Kidney glomerular epithelial cell (primary cell): ENCODE data around the gene CDK2AP2.
A peak's percentile ranks its signal among the peaks of the same experiment; 100 is the strongest.
"Not testable (repeated sequence)": the region's sequence is repeated elsewhere in the genome, so short reads cannot be mapped to it uniquely, and the experiment has no call there.

Experiments
- DNase-seq: peaks from one replicate; lab custom pipeline; 2025; lab: John Stamatoyannopoulos, UW

CDK2AP2 gene

GRCh38 chr11:67507864-67508485 is at the start of gene CDK2AP2:
TSS of gene CDK2AP2 (minus strand) at chr11:67508162. CDS start at chr11:67508082, 80 bp downstream.
- DNase-seq = peak; percentile 97

DNA sequence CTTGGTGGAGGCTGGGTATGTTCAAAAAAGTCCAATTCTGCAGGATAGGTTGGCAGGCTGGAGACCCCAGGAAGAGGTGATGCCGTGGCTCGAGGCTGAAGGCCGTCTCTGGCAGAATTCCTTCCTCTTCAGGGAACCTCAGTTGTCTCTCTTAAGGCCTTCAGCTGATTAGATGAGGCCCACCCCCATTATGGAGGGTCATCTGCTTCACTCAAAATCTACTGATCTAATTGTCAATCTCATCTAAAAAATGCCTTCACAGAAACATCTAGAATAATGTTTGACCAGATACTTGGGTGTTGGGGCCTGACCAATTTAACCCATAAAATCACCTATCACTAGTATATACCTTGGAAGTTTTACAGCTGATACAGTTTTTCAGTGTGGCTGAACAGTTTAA is 48.3 kb upstream of the CDK2AP2 start:
- DNase-seq = no peak

- DNase-seq = not testable (repeated sequence)
These were observed 43.7 kb upstream of the CDK2AP2 start for GRCh38 chr11:67551697-67552096.

DNA sequence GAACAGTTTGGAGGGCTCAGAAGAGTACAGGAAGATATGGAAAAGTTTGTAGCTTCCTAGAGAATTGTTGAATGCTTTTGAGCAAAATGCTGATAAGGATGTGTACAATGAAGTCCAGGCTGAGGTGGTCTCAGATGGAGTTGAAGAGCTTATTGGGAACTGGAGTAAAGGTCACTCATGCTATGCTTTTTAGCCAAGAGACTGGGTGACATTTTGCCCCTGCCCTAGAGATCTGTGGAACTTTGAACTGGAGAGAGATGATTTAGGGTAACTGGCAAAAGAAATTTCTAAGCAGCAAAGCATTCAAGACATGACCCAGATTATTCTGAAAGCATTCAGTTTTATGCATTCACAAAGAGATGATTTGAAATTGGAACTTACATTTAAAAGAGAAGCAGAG is 43.2 kb upstream of the CDK2AP2 start:
- no peak for DNase-seq

- DNase-seq = no peak
These were observed 40.7 kb upstream of the CDK2AP2 start for GRCh38 chr11:67548555-67549110.

DNA sequence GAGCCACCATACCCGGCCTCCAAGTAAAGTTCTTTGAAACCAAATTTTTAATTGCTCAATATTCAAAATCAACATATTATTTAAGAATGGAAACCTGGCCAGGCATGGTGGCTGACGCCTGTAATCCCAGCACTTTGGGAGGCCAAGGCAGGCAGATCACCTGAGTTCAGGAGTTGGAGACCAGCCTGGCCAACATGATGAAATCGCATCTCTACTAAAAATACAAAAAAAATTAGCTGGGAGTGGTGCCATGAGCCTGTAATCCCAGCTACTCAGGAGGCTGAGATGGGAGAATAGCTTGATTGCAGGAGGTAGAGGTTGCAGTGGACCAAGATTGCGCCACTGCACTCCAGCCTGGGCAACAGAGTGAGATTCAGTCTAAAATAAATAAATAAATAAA is 40.1 kb upstream of the CDK2AP2 start:
- not testable (repeated sequence) for DNase-seq

DNA sequence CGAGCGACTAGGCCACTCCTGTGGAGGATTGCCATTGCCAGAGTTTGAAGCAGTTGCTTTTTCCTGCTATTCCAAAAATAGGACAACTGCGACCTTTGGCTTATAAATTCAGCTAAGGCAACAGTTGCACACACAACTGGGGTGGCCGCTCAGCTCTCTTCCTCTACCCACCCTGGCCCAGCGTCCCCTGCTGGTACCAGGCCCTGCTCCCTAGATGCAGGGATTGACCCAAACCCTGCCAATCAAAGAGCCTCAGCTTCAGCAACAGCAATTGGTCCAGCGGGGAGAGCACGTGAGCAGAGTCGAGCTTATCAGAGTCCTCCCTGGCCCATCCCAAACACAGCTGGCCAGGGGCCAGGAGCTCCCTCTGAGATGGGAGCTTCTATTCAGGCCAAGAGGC is 37.3 kb upstream of the CDK2AP2 start:
- no peak for DNase-seq

DNA sequence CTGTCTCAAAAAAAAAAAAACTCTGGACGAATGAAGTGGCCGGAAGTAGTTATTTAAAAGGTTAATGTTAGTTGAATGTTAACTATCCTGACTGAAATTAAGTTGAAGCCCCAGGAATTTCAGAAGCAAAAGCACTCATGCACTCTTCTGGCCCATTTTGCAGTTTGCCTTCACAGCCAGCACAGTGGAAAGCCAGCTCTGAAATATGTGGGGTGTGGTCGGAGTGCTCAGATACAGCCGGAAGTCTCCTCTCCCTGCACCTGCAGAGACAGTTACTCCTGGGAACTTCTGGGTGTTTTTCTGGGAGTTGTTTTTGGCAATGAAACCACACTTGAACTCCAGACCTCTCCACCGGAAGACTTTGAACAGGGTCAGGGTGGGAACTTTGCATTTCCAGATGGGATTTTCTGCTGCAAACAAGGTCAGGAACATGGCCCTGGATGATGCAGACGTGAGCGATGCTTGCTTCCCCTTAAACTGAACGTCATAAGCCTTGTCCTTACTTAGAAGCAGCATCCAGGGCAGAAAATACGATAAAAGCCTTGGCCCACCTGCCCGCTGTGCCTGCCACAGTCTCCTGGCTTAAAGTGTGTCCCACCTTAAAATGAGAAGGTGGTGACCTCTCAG is 36.8 kb upstream of the CDK2AP2 start:
- DNase-seq = peak; percentile 36

DNA sequence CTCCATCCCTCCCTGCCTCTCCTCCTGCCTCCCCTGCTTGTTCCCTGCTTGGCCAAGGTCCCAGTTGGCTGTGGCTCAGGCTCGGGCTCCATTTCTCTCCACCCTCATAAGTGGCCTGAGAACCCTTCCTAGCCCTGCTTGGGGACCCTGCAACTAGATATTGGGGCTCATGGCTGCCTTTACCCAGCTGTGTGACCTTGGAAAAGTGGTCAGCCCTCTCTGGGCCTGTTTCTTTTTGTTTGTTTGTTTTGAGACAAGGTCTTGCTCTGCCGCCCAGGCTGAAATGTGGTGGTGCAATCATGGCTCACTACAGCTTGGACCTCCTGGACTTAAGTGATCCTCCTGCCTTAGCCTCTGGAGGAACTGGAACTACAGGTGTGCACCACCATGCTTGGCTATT is 35.6 kb upstream of the CDK2AP2 start:
- DNase-seq = no peak

DNA sequence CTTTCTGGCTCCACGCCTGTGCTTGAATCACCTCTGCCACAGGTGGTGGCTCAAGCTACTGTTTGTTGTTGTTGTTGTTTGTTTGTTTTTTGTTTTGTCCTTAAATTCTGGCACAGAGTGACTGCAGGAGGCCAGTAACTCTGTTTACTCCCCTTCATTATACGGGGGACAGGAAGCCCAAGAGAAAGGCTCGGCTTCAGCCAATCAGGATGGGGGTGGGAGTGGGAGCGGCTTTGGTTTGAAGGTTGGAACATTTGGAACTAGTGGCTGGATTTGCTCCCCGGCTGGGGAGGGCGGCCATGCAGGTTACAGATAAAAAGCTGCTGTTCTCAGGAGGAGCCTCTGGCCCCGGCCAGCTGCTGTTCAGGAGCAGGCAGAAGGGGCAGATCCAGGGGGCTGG is 35.0 kb upstream of the CDK2AP2 start:
- no peak for DNase-seq

DNA sequence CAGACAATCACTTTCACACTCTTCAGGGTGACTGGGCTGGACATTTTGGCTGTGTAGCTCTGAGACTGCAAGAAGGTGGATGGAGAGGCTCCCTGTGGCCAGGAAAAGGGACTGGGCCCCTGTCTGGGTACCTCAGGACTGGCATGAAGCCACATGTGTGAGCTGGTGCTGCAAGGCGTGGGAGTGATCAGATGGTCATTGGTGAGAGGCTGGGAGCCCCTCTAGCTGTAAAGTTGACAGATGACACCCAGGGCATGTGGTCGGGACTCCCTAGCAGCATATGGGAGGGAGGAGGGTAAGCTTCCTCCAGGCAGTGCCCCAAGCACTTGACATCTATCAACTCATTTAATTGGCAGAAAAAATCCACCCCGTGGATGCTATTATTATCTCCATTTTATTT is 34.2 kb upstream of the CDK2AP2 start:
- no peak for DNase-seq

GRCh38 chr11:67541198-67541597 is 33.2 kb upstream of the CDK2AP2 start:
- DNase-seq = no peak

- no peak for DNase-seq
These were observed 31.6 kb upstream of the CDK2AP2 start for GRCh38 chr11:67539550-67539949.

- no peak for DNase-seq
These were observed 31.0 kb upstream of the CDK2AP2 start for GRCh38 chr11:67538823-67539505.

GRCh38 chr11:67538306-67538705 is 30.3 kb upstream of the CDK2AP2 start:
- no peak for DNase-seq

DNA sequence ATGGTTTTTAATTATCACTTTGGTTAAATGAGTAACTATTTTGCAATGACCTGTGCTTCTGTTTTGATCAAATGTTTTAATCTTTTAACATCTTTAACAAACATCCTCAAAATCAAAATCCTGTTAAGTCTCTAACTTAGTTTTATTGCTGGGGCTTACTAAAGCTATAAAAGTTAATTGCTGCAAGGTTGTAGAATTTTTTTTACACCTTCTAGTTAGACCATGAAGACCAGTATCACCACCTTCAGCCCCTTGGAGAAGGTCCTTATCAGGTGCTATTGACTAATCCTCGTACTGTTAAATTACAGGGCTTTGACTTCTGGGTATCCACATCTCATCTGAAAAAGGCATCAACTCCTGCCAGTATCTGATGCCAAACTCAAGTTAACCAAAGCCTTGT is 27.6 kb upstream of the CDK2AP2 start:
- DNase-seq = no peak

DNA sequence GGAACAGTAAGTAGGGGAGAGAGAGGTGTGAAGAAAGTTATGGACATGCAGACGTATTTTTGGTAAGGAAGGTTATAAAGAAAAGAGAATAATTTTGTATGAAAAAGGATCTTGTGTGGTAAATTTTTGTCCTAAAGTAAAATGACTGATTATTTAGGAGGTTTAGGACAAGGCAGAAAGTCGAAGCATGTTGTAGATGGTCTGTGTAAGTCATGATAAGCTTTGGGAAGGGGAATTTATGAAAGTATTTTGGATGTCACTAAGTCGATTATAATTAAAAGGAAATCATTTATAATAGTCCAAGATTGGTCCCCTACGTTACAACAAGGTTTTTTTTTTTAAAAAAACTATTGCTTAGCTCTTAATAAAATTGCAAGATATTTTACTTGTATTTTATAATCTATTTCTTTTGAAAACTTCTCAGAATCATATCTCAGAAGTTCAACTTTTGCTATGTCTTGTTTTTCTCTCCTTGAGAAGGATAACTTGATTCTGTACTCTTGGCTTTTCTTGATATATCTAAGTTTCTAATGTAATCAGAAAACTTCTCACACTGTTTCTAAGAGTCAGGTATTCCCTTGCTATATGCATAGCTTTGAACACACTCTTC is 26.2 kb upstream of the CDK2AP2 start:
- no peak for DNase-seq

DNA sequence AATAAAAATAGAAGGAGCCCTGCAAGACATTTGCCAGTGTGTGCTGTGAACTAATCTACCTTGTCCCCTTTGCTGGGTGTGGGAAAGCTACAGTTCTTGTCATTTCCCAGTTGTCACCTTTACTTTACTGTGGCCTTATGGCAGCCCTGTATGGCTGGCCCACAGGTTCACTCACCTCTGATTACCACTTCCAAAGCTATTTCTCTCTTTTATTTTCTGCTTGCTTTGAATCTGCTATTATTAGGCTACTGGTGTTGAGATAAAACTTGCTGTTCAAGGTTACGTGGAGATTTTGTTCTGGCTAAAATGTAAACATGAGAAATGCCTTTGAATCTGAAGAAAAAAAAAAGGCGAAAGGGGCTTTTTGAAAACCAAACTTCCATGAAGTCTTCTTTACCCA is 24.9 kb upstream of the CDK2AP2 start:
- DNase-seq = no peak

GRCh38 chr11:67530282-67530592 is 22.3 kb upstream of the CDK2AP2 start:
- no peak for DNase-seq

GRCh38 chr11:67528376-67528775 is 20.4 kb upstream of the CDK2AP2 start:
- DNase-seq = no peak

GRCh38 chr11:67525275-67525976 is 17.5 kb upstream of the CDK2AP2 start:
- DNase-seq = no peak

DNA sequence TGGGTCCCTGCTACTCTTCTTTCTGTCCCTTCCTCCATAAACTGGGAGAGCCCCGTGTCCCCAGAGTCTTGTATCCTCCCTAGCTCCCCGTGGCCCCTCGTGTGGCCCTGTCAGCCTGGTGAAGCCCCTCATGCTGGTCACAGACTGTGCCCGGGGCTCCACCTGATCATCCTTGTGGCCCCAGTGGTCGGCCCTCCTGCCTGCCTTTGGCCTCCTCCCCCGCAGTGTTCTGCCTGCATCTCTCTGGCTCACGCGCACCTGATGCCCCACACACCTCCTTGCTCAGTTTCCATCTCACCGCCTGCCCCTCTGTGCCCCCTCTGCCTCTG is 16.5 kb upstream of the CDK2AP2 start:
- no peak for DNase-seq
